Naive thymus-derived CD8-positive, alpha-beta T cell (primary cell): Measurements from ENCODE around the gene NPPB. TPM values are rescaled to one million over a fixed set of nuclear protein-coding genes. Genes with fewer than 3 reads are reported as not detected.

Experiments used
- ATAC-seq, 2 donors: fragments of 150-1000 bp; cut with Tn5 transposase in 1 of 2; sonication (Bioruptor Pico), chemical (Tn5 transposase) in 1 of 2; 1 replicate in 1 of 2; 2 replicates in 1 of 2; pipeline ENCODE4 v1.10.0; 2021; ENCODE audit warnings: mild to moderate bottlenecking in 2 of 2, moderate library complexity in 2 of 2
- POLR2A ChIA-PET: fragments of 350-600 bp; sonication (Branson Sonifier 250); formaldehyde crosslinking; loops from one replicate; lab custom pipeline; 2021; ENCODE audit warnings: antibody characterized with exemption; lab: Charles Lee
- DNase-seq, 10 donors: peaks; one replicate each; pipeline versions ENCODE4 v3.0.0 to v3.0.0-alpha.2; 2020 to 2022
- H3K27ac Mint-ChIP-seq, 10 donors: one replicate each; pipeline ENCODE4 v1.8.0; 2020 to 2022; ENCODE audit warnings: mild to moderate bottlenecking in 10 of 10, mixed read lengths in 10 of 10, moderate library complexity in 4 of 10, inconsistent platforms in 1 of 10
- H3K27me3 Mint-ChIP-seq, 5 donors: one replicate each; pipeline ENCODE4 v1.8.0; 2021 to 2022; ENCODE audit warnings: mixed read lengths in 5 of 5
- H3K36me3 Mint-ChIP-seq, 3 donors: one replicate each; pipeline ENCODE4 v1.8.0; 2020 to 2022; ENCODE audit warnings: mixed read lengths in 3 of 3, mild to moderate bottlenecking in 2 of 3, inconsistent platforms in 1 of 3
- H3K4me1 Mint-ChIP-seq, 4 donors: one replicate each; pipeline ENCODE4 v1.8.0; 2021 to 2022; ENCODE audit warnings: mixed read lengths in 4 of 4
- H3K4me3 Mint-ChIP-seq, 10 donors: one replicate each; pipeline ENCODE4 v1.8.0; 2020 to 2022; ENCODE audit warnings: mild to moderate bottlenecking in 10 of 10, mixed read lengths in 10 of 10, moderate library complexity in 6 of 10, inconsistent platforms in 1 of 10
- H3K9me3 Mint-ChIP-seq, 9 donors: one replicate each; pipeline ENCODE4 v1.8.0; 2020 to 2022; ENCODE audit warnings: mixed read lengths in 9 of 9, mild to moderate bottlenecking in 3 of 9, inconsistent platforms in 1 of 9, moderate library complexity in 1 of 9
- polyA plus RNA-seq, 3 donors: library from polyadenylated mRNA; unstranded; fragments of 300-500 nt; fragmentation: Illumina TruSeq; gene quantifications; one replicate each; pipeline ENCODE4 v1.2.3, GENCODE V29; 2021
- total RNA-seq, 8 experiments: library from RNA in 2 of 8; stranded (reverse) in 2 of 8; gene quantifications; one replicate each; pipeline ENCODE4 v1.2.3 and lab custom pipeline; 2021 to 2026

Gene NPPB
- total and polyA plus RNA-seq, 5 experiments from 2014 or later: not detected

DNA sequence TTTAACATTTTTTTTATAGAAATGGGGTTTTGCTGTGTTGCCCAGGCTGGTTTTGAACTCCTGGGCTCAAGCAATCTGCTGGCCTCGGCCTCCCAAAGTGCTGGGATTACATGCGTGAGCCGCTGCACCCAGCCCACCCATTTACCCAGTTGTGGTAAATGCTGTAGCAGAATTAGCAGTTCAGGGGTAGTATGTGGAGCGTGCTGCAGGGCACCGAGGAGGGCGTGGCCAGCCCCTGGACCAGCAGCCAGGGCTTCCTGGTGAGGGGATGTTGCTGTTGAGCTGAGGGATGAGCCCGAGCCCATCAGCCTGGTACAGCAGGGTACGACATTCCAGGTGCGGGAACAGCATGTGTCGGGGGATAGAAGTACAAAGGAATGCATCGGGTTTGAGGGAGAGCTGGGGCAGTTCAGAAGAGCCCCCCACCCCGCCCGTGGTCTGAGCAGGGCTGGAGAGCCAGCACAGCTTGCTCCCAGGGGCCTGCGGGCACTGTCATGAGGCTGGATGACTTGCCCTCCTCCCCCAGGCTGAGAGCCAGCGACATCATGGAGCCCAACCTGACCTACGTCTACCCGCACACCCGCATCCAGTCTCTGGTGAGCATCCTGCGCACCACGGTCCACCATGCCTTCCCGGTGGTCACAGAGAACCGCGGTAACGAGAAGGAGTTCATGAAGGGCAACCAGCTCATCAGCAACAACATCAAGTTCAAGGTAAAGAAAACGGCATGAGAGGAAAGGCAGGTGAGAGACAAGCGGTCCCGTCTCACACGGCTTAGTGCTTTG lies 23.1 kb downstream of the NPPB start:
- Mint-ChIP-seq H3K9me3 (no peaks in the 10 kb centered on the region), H3K36me3 (peaks cover 0 to 66% (median 13%) of the 10 kb centered on the region in 3 donors), H3K27ac (no peak overlapping the region), H3K27me3 (no peaks in the 10 kb centered on the region), H3K4me3 (no peak overlapping the region), H3K4me1 (peaks cover 0 to 4% (median 3%) of the 10 kb centered on the region in 4 donors)
- POLR2A ChIA-PET: no interaction called here
- DNase-seq (no peak), ATAC-seq (no peak)

DNA sequence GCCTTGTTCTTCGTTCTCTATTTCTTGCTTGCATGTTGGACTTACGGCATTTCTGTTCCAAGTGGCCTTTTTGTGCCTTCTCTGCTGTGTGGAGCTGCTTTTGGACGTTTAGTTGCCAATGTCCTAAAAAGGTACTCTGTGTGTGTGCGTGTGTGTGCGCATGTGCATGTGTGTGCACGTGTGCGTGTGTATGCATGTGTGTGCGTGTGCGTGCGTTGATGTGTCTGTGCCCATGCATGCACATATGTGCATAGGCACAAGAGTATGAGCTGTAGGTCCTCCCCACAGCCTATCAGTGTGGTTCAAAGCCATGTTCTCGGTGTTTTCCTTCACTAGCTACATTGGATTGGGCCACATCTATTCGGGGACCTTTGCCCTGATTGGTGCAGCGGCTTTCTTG lies 24.8 kb downstream of the NPPB start:
- Mint-ChIP-seq H3K4me3 (no peak overlapping the region), H3K4me1 (peaks cover 0 to 4% (median 3%) of the 10 kb centered on the region in 4 donors), H3K36me3 (peaks cover 0 to 67% (median 18%) of the 10 kb centered on the region in 3 donors), H3K9me3 (no peaks in the 10 kb centered on the region), H3K27ac (no peak overlapping the region), H3K27me3 (no peaks in the 10 kb centered on the region)
- DNase-seq (no peak), ATAC-seq (no peak)
- POLR2A ChIA-PET: no interaction called here

DNA sequence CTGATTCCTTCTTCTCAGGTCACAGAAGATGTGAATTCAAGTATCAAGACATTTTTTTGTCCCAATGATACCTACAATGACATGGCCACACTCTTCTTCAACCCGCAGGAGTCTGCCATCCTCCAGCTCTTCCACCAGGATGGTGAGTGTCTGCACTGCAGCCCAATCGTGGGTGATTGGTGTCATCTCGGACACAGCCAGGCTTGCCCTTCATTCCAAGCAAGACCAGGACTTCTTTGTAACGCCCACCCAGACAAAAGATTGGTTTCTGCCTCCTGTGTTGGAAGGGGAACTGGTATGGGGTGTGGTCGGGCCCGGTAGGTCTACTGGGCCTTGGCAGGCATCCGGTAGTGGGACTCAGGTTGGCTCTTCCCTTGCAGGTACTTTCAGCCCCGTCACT lies 25.2 kb downstream of the NPPB start:
- POLR2A ChIA-PET: no interaction called here
- Mint-ChIP-seq H3K27ac (no peak overlapping the region), H3K36me3 (peaks cover 0 to 67% (median 14%) of the 10 kb centered on the region in 3 donors), H3K9me3 (no peaks in the 10 kb centered on the region), H3K4me3 (no peak overlapping the region), H3K27me3 (no peaks in the 10 kb centered on the region), H3K4me1 (peaks cover 0 to 2% (median 1%) of the 10 kb centered on the region in 4 donors)
- DNase-seq (no peak), ATAC-seq (no peak)

GRCh38 chr1:11831945-11832725 lies 26.6 kb downstream of the NPPB start:
- Mint-ChIP-seq H3K4me3 (no peak overlapping the region), H3K27ac (no peak overlapping the region), H3K9me3 (no peaks in the 10 kb centered on the region), H3K4me1 (peaks cover 0 to 2% (median 0%) of the 10 kb centered on the region in 4 donors), H3K27me3 (no peaks in the 10 kb centered on the region), H3K36me3 (peaks cover 0 to 75% (median 16%) of the 10 kb centered on the region in 3 donors)
- ATAC-seq: no peak
- no peak for DNase-seq
- POLR2A ChIA-PET: no interaction called here

DNA sequence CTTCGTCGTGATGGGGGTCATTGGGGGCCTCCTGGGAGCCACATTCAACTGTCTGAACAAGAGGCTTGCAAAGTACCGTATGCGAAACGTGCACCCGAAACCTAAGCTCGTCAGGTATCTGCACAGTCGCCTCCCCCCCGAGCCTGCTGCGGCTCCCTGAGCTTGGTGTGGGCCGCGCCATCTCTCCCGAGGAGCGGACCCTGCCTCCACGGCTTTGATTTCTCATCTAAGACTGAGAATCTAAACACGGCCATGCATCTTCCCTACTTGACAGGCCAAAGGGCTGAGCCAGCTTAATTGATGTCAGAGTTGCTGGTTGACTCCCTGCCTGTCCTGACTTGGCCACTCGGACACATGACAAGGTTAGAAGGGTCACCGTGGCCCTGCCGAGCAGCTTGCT lies 30.2 kb downstream of the NPPB start:
- Mint-ChIP-seq H3K36me3 (peaks cover 0 to 83% (median 16%) of the 10 kb centered on the region in 3 donors), H3K4me1 (no peaks in the 10 kb centered on the region), H3K27me3 (no peaks in the 10 kb centered on the region), H3K4me3 (no peak overlapping the region), H3K27ac (no peak overlapping the region), H3K9me3 (no peaks in the 10 kb centered on the region)
- ATAC-seq (no peak), DNase-seq (no peak)
- POLR2A ChIA-PET: no interaction called here

GRCh38 chr1:11826946-11827345 lies 31.8 kb downstream of the NPPB start:
- POLR2A ChIA-PET: no interaction called here
- Mint-ChIP-seq H3K36me3 (peaks cover 0 to 77% (median 16%) of the 10 kb centered on the region in 3 donors), H3K4me3 (no peak overlapping the region), H3K27ac (no peak overlapping the region), H3K4me1 (no peaks in the 10 kb centered on the region), H3K27me3 (no peaks in the 10 kb centered on the region), H3K9me3 (no peaks in the 10 kb centered on the region)
- ATAC-seq (no peak), DNase-seq (no peak)

- DNase-seq (no peak), ATAC-seq (no peak)
- Mint-ChIP-seq H3K4me1 (no peaks in the 10 kb centered on the region), H3K27me3 (no peaks in the 10 kb centered on the region), H3K4me3 (no peak overlapping the region), H3K27ac (no peak overlapping the region), H3K9me3 (no peaks in the 10 kb centered on the region), H3K36me3 (peaks cover 0 to 83% (median 22%) of the 10 kb centered on the region in 3 donors)
- POLR2A ChIA-PET: no interaction called here
Measured at GRCh38 chr1:11825131-11825530, 33.6 kb downstream of the NPPB start.

GRCh38 chr1:11823366-11824137 lies 35.2 kb downstream of the NPPB start:
- H3K4me1 Mint-ChIP-seq: peaks cover 0 to 2% (median 0%) of the 10 kb centered on the region in 4 donors
- H3K27ac Mint-ChIP-seq: no peak overlapping the region
- peaks cover 5 to 85% (median 23%) of the 10 kb centered on the region in 3 donors for H3K36me3 Mint-ChIP-seq
- ATAC-seq (no peak), DNase-seq (no peak)
- no peaks in the 10 kb centered on the region for H3K27me3 Mint-ChIP-seq
- POLR2A ChIA-PET: no interaction called here
- H3K9me3 Mint-ChIP-seq: no peaks in the 10 kb centered on the region
- H3K4me3 Mint-ChIP-seq: no peak overlapping the region

- Mint-ChIP-seq H3K4me1 (peaks cover 0 to 2% (median 0%) of the 10 kb centered on the region in 4 donors), H3K27me3 (no peaks in the 10 kb centered on the region), H3K36me3 (peaks cover 5 to 82% (median 26%) of the 10 kb centered on the region in 3 donors), H3K9me3 (no peaks in the 10 kb centered on the region), H3K4me3 (no peak overlapping the region), H3K27ac (no peak overlapping the region)
- POLR2A ChIA-PET: no interaction called here
- ATAC-seq: no peak
- DNase-seq: no peak
Measured at GRCh38 chr1:11822091-11822490, 36.7 kb downstream of the NPPB start.

- Mint-ChIP-seq H3K9me3 (no peaks in the 10 kb centered on the region), H3K36me3 (peaks cover 5 to 78% (median 24%) of the 10 kb centered on the region in 3 donors), H3K4me1 (peaks cover 2 to 25% (median 8%) of the 10 kb centered on the region in 4 donors), H3K27me3 (no peaks in the 10 kb centered on the region), H3K4me3 (no peak overlapping the region), H3K27ac (peak overlapping the region in 1 of 10 donors; percentile 21)
- DNase-seq (no peak), ATAC-seq (no peak)
- POLR2A ChIA-PET: interaction anchor here (0.7 kb wide), 1 partner anchor 91 kb away, joined by 3 read pairs; no protein-coding TSS in a partner anchor
Measured at GRCh38 chr1:11817192-11817591, 41.6 kb downstream of the NPPB start.

DNA sequence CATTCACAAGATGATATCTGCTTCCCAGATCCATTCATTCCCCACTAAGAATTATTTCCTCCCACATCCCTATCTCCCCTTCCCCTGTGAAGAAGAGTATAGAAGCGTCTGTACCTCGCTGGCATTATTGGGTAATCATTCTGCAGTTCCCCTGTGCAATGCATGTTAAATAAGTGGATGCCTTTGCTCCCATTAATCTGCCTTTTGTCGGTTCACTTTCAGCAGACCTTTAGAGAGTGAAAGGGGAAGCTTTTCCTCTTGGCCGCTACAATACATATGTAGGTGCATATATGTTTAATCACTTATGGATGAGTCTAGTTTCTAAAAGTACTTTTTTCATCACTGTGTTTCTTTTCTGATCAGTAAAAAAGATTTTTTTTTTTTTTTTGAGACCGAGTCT lies 45.7 kb downstream of the NPPB start:
- H3K27me3 Mint-ChIP-seq: no peaks in the 10 kb centered on the region
- POLR2A ChIA-PET: no interaction called here
- no peak overlapping the region for H3K4me3 Mint-ChIP-seq
- peak overlapping the region in 1 of 10 donors; percentile 67 for H3K27ac Mint-ChIP-seq
- peaks cover 4 to 33% (median 21%) of the 10 kb centered on the region in 4 donors for H3K4me1 Mint-ChIP-seq
- H3K9me3 Mint-ChIP-seq: no peaks in the 10 kb centered on the region
- DNase-seq (no peak), ATAC-seq (no peak)
- H3K36me3 Mint-ChIP-seq: peaks cover 0 to 75% (median 8%) of the 10 kb centered on the region in 3 donors
